Choroid plexus epithelial cell (primary cell): ENCODE measurements around the gene XXYLT1.
A peak's percentile ranks its signal among the peaks of the same experiment; 100 is the strongest.

Experiments
- DNase-seq: peaks from one replicate; pipeline ENCODE4 v3.0.0-alpha.2; 2010; ENCODE audit warnings: low read depth
- H3K4me3 ChIP-seq: 2 replicates; pipeline ENCODE4 v1.5.1; 2011; ENCODE audit warnings: low read depth, mild to moderate bottlenecking, control low read depth, low read length, moderate library complexity
- CTCF ChIP-seq: conservative IDR thresholded peaks from 2 replicates; pipeline ENCODE4 v1.5.1; 2011; ENCODE audit warnings: low read depth, mild to moderate bottlenecking, control low read depth, inconsistent platforms, low read length, moderate library complexity

XXYLT1 gene

GRCh38 chr3:195076981-195077610 is 193.9 kb downstream of the XXYLT1 start:
- no peak overlapping the region for H3K4me3 ChIP-seq
- TF ChIP-seq CTCF, result no peak

GRCh38 chr3:195075941-195076875 is 194.8 kb downstream of the XXYLT1 start:
- TF ChIP-seq CTCF, result no peak

More at GRCh38 chr3:195076981-195077610, 193.9 kb downstream of the XXYLT1 start:
- no peak for DNase-seq

GRCh38 chr3:195075199-195075940 is 195.6 kb downstream of the XXYLT1 start:
- no peak overlapping the region for H3K4me3 ChIP-seq
- peak; percentile 23 for DNase-seq
- TF ChIP-seq CTCF, result no peak

More at GRCh38 chr3:195075941-195076875, 194.8 kb downstream of the XXYLT1 start:
- H3K4me3 ChIP-seq, result no peak overlapping the region
- DNase-seq, result no peak

GRCh38 chr3:195073866-195074860 is 196.8 kb downstream of the XXYLT1 start:
- DNase-seq, result no peak
- H3K4me3 ChIP-seq, result no peak overlapping the region
- TF ChIP-seq CTCF, result no peak

- DNase-seq, result no peak
- no peak overlapping the region for H3K4me3 ChIP-seq
- no peak for TF ChIP-seq CTCF
These were observed 197.9 kb downstream of the XXYLT1 start for GRCh38 chr3:195072916-195073564.
